DMS 273 (cell line): ENCODE data around the gene PSMB3.

Source experiments
- DNase-seq: peaks from one replicate; lab custom pipeline; 2025; ENCODE audit not compliant: unreplicated experiment; lab: John Stamatoyannopoulos, UW

PSMB3 gene

DNA sequence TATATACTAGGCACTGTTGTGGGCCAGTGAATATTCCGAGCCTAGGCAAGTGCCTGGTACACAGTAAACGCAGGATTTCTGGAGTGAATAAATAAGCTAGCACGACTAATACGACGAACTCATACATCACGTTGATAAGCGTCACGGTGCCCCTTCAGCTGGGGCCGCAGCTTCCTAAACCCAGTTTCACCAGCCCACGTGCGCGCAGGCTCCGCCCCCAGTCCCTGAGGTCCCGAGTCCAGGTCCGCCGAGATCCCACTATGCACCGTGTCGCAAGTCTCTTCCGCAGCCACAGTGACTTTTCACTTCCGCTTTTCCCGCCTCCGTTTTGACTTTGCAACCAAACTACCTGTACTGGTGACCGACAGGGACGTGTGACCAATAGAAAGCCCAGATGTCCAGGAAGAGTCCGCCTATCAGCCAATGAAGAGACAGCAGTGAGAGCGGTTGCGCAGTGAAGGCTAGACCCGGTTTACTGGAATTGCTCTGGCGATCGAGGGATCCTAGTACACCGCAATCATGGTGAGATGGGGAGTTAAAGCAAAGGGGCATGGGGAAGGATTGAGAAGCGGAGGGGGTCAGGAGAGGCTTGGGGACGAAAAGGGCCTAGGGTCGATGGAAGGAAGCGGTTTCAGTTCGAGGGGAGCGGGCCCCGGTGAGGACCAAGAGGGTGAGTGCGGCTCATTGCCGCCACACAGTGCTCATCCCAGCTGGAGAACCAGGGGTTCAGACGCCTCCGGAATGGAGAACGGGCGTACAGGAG lies at the start of gene PSMB3:
TSS of gene PSMB3 (plus strand) at position 434 of the 763 bp plus-strand sequence. CDS start at position 520, 86 bp downstream.
- DNase-seq: peak; percentile 100

DNA sequence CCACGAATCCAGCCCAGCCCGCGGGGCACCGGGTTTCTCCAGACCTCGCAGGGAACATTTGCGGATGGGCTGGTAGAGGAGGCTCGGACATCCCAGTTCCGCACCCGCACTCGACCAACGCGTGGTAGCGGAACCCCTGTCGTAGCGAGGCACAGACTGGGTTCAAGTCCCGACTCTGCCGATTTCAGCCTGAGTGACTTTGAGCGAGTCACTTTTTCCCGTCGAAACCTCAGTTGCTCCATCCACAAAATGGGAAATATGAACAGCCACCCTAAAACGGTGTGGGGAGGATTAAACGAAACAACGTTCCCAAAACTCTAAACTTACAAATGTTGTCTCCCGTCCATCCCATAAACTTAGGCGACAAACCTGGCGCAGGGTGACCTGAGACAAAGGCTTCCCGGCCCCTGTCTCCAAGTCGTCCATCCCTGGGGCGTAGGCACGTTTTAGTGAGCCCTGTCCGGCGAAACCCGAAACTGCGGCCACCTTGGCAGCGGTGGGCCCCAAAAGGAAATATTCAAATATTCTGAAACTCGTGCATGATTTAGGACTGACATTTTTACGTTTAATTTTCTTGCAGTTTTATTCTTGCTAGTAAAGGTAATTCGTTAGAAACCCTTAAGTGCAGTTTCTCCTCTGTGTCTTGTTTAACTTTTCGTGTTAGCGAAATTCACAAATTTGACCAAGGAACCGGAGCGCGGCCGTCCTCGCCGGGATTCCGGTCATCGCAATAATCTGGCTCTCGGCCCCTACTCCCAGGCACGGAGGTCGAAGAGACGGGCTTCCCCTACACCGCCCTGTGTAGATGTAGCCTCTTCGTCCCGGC lies 49.4 kb upstream of the PSMB3 start:
- no peak for DNase-seq

DNA sequence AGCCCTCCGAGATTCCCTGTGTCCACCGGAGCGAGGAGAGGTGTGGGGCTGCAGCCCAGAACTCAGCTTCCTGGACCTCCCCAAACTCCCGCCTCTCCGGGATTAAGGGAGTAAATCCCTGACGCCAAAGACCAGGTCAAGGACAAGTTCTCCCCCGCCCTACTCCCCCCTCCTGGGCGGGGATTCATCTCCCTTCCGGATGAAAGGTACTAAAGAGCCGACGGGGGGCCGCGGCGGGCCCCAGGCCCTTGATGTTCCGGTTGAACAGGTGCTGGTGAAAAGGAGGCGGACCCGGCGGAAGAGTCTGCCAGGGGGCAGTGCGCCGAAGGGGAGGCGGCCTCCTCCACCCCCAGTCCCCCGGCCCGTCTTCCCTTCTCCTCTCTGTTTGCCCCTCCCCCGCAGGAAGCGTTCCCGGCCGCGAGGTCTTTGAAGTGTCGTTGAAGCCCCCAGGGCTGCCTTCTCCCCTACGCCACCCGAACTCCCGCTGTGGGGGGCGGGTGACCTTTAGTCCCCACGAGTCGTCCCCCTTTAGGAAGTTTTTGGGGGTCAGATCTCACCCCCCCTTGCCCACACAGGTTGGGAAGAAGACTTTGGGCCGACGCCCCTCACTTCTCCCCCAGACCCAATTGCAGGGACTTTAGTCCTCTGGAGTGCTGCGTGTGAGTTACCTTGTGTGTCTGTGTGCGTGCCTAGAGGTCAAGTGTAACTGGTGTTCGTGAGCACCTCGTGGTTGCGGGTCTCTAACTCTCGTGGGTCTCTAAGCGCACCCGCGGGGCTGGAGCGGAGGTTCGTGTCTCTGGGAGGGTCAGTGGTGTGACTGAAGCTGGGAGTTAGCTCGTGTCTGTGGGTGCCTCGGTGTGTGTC lies 48.6 kb upstream of the PSMB3 start:
- peak; percentile 66 for DNase-seq

DNA sequence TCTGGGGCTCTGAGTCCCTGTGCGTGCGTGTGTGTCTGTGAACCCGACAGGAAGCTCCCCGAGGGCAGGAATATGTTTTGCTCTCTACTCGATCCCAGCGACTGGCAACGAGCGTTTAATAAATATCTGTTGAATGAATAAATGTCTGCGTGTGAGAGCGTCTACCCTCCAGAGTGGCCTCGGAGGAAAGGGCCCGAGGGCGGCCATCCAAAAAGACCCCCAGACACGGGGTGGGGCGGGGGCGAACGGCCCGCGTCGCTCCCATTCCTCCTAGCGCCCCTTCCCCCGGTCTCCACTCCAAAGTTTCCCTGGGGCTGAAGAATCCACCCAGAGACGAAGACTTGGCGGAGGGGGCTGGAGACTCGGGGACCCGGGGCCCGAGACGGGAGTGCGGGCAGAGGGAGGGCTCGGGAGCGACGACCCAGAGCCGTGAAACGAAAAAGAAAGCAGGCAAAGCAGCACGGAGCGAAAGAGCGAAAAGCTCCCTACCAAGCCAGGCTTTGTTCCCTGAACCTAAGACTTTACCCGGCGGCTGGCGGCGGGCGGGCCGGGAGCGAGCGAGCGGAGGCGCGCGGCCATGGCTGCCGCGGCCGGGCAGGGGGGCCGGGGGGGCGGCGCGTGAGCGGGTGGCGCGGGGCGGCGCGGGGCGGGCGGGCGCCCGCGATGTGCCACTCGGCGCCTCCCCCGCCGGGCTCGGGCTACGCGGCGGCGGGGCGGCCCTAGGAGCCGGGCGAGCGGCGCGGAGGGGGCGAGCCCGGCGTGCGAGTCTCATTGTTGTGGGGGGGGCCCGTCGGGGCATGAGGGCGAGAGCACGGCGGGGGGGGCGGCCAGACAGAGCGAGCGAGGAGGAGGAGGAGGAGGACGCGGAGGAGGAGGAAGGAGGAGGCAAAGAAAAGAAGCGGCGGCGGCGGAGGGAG lies 47.7 kb upstream of the PSMB3 start, which contains the start of gene MLLT6:
TSS of gene MLLT6 (plus strand) at position 668 of the 917 bp plus-strand sequence. CDS start 360 bp downstream, outside the sequence.
- DNase-seq: peak; percentile 92

DNA sequence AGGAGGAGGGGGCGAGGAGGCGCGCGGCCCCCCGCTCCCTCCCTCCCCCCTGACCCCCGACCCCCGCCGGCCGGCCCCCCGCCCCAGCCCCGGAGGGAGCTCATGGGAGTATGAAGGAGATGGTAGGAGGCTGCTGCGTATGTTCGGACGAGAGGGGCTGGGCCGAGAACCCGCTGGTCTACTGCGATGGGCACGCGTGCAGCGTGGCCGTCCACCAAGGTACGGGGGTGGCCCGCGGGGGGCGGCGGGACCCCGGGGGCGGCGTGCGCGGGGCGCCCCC lies 47.1 kb upstream of the PSMB3 start:
- DNase-seq: peak; percentile 62

DNA sequence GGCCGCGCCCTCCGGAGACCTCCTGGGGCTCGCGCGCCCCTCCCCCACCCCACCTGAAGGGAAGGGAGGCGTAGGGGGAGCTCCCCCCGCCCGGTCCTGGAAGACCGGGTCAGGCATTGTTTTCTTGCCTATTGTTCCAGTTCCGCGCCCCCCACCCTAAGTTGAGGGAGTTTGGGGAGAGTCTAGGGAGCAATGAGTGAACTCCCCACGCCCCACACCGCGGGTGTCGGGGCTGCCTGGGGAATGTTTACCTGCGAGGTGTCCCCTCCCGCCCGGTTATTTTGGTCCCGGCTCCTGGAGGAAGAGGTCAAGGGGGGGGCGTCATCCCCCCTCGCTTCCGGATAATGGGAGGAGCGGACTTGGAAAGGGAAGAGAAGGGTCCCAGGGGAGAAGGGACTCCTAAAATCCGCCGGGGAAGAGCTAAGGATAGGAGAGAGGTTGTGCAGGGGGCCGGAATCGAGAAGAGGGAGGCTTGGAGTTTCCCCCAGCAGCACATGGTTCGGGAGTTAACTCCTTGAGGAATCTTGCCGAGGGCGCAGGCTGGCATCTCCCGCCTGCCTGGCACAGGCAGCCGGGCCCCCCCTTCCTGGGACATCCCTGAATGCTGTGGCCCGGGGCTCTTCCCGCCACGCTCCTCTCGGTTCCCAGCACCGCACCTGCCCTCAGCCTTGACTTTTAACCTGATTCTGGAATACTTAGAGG lies 46.6 kb upstream of the PSMB3 start:
- DNase-seq: peak; percentile 85

DNA sequence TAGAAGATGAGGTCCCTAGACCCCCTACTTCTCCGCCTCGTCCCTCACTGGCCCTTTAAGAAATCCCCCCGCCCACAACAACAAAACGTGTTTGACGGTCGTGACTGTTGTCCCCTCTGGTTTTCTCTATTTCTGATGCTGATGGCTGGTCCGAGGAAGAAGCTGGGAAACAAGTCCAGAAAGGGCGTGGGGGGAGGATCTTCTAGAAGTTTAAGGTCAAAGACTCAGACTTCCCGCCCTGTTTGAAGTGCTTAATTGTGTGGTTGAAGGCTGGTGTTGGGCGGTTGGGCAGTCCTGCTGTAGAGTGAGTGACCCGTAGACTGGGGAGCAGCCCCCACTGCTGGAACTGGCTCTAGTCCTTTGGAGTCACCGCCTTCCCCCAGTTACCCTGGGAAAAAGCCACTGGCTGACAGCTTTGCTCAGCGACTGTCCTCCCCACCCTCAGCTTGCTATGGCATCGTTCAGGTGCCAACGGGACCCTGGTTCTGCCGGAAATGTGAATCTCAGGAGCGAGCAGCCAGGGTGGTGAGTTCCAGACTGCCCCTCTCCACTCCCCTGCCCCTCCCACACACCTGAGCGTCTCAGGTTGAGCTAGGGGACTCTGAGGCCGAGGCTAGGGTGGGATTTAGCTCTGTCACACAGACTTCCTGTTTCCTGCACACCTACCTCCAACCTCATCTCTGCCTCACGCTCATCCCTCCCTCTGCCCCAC lies 45.9 kb upstream of the PSMB3 start:
- DNase-seq: no peak

DNA sequence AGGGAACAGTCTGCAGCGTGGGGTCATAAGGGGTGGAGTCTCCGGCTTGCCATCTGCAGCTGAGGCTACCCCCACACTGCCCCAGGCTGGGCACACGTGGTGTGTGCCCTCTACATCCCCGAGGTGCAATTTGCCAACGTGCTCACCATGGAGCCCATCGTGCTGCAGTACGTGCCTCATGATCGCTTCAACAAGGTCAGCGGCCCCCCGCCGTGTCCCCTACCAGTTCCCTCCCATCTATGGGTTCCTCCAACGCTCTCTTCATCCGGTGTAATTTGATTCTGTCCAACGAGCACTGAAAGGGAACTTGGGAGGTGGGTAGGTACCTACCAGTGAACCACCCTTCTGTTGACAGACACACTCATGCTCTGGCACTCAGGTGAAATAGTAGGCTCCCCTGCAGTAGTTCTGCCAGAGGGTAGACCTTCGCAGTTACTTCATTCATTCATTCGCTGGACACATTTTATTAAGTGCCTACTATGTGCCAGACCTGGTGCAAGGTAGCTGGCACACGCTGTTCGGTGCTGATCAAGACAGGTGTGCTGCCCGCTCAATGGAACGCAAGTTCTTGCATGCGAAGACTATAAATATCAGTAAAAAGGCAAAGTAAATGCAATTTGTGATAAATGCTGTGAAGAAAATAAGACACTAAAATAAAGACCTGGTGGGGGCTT lies 44.7 kb upstream of the PSMB3 start:
- DNase-seq: no peak

DNA sequence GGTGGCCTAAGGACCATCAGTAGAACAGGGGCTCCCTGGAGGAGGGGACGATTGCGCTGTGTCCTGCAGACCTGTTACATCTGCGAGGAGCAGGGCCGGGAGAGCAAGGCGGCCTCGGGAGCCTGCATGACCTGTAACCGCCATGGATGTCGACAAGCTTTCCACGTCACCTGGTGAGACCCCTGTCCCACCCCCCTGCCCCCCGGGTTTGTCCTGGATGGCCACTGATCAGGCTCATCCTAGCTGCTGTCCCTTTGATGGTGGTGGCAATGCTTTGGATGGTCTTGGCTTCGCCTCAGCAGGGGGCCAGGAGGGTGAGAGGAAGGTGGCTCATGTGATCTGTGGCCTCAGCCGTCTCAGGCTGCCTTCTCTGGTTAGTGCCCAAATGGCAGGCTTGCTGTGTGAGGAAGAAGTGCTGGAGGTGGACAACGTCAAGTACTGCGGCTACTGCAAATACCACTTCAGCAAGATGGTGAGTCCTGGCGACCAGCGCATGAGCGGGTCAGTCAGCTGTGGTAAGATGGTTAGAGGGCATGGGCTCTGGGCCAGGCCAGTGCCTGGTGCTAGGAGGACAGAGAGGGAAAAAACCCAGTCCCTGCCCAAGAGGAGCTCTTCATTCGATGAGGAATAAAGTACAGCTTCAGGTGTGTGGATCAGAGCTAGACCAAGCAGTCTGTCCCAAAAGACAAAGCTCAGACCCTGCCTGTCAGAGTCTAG lies 43.3 kb upstream of the PSMB3 start:
- DNase-seq: no peak

DNA sequence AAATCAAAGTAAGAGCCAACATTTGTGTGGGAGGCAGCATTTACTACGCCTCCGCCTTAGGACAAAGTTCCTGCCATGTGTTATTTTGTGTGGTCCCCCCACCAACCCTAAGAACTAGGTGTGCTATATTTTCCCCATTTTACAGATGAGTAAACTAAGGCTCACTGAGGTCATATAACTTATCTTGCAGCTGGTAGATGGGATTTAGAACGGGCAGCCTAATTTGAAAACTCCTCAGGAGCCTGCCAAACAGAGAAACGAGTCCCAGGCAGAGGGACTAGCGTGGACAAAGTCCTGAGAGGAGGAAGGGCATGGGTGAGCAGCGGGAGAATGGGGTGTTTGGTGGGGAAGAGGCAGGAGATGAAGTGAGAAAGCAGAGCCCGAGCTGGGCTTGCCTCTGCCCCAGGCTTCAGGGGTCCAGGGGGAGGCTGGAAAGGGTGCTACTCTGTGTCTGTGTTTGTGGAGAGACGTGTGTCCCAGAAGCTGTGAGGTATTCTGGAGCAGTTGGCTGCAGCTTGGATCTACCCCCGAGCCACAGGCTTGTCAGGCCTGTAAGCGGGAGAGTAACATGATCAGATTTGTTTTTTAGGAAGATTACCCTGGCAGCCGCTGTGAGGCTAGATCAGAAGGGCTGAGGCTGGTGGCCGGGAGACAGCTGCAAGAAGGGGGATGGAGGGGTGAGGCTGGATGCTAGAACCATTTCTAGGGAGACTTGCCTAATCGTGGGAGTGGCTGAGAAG lies 42.5 kb upstream of the PSMB3 start:
- DNase-seq: peak; percentile 77

DNA sequence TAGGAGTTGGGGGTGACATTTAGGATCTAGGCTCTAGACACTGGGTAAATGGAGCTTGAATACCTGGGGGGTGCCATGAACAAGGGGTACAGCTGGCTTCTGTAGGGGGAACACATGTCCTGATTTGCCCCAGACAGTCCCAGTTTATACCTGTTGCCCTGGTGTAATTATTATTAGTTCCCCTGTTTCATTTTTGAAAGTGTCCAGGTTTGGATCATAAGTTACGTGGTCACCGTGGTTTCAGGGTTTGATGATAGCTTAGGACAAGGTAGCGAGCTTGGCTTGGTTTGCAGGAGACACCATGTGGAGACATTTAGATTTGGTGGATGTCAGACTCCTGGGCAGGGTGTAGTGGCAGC lies 42.0 kb upstream of the PSMB3 start:
- DNase-seq: no peak

DNA sequence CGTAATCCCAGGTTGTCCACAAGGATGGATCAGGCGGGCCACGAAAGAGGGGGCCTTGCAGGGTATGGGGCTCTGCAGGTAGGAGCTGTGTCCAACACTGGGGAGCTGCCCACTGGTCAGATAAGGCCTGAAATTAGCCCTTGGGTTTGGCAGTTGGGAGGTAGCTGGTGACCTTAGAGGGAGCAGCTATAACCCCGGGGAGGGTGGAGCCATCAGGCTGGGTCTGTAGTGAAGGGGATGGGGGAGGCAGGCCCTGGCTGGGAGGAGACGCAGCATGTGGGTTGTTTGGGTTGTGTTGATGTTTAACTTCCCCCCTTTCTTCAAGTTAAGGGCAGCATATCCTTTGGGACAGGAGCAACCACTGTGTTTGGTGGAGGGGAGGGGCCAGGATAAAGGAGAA lies 41.6 kb upstream of the PSMB3 start:
- DNase-seq: no peak

DNA sequence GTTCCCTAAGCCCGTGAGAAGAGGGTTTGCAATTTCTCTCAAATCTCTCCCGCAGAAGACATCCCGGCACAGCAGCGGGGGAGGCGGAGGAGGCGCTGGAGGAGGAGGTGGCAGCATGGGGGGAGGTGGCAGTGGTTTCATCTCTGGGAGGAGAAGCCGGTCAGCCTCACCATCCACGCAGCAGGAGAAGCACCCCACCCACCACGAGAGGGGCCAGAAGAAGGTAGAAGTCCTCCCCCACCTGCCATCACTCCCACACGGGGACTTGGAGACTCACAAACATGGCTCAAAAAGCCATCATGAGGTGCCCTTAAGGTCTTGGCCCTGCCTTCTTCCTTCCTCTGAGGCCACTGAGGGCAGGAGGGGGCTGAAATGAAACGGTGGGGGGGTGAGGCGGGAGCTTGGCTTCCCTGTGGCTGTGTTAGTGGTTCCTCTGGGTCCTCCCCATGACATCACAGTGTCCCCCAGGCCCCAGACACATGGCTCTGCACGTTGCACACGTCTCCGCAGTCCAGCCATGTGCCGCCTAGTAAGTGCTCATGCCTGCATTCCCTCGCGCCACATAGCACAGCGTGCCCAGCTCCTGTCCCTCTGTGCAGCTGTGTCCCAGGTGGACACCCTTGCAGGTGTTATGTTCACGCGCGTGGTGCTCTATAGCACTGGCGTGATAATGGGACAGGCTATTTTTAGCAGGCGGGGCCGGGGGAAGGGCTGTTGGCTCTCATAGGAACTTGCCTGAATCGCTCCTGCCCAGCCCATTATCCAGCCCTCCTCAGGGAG lies 40.6 kb upstream of the PSMB3 start:
- no peak for DNase-seq

DNA sequence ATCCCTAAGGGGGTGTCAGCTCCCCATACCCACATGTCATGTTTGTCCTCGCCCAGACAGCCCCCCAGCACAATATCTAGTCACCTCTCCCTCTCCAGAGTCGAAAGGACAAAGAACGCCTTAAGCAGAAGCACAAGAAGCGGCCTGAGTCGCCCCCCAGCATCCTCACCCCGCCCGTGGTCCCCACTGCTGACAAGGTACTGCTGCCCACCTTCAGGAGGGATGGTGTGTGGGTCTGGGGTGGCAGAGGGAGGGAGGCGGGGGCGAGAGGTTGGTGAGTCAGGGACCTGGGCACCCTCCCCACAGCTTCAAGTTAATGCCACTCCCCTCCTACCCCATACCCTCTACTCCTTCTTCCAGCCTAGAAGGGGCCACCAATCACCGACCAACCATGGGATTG lies 39.9 kb upstream of the PSMB3 start:
- no peak for DNase-seq

DNA sequence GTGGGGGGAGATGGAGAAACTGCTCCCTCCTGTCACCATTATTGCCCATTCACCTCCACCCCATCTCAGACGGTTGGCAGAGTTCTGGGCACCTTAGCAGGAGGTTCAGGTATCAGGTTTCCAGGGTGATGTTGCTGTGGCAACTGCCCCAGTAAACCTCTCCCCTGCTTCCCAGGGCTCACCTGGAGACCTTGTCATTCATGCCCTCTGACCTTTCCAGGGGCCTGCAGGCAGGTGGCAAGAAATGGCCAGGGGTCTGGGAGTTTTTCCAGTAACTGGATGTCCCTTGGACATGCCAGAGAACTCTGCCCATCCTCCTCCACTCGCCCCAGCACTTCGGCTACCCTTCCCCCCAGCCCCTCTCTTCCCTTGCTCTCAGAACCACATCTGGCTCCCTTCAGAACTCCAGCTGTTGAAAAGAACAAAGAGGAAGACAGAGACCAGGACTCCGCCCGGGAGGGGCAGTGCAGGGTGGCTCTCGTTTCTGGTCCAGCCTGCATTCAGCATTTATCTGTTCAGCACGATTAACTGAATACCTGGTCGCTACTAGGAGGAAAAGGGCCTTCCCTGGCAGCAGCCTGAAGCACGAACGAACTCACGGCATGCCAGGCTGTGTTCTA lies 39.0 kb upstream of the PSMB3 start:
- DNase-seq: no peak
